Neural crest cell (in vitro differentiated cells): ENCODE data around the gene EIF4G3. TPM values are rescaled to one million over a fixed set of nuclear protein-coding genes. Genes with fewer than 3 reads are reported as not detected.
"Not testable (repeated sequence)": the region's sequence is repeated elsewhere in the genome, so short reads cannot be mapped to it uniquely, and the experiment has no call there.

ENCODE experiments used
- DNase-seq: peaks from one replicate; pipeline ENCODE4 v3.0.0; 2021; ENCODE audit warnings: low read depth, mixed read lengths, low spot score
- H3K27ac Mint-ChIP-seq: one replicate; pipeline ENCODE4 v1.8.0; 2021; ENCODE audit warnings: mild to moderate bottlenecking, mixed read lengths; ENCODE audit not compliant: unreplicated experiment
- H3K27me3 Mint-ChIP-seq: 2 replicates; pipeline ENCODE4 v1.8.0; 2021; ENCODE audit warnings: low read depth, mild to moderate bottlenecking, mixed read lengths
- H3K36me3 Mint-ChIP-seq: 2 replicates; pipeline ENCODE4 v1.8.0; 2021; ENCODE audit warnings: low read depth, mild to moderate bottlenecking, mixed read lengths
- H3K4me1 Mint-ChIP-seq: 2 replicates; pipeline ENCODE4 v1.8.0; 2021; ENCODE audit warnings: mixed read lengths
- H3K4me3 Mint-ChIP-seq: one replicate; pipeline ENCODE4 v1.8.0; 2021; ENCODE audit warnings: mild to moderate bottlenecking, mixed read lengths
- H3K9me3 Mint-ChIP-seq: 2 replicates; pipeline ENCODE4 v1.8.0; 2021; ENCODE audit warnings: mixed read lengths
- total RNA-seq: library from RNA; stranded (reverse); gene quantifications from 2 replicates; pipeline ENCODE4 v1.2.1, GENCODE V29; 2021
- TF ChIP-seq, protein P1 (sequence below): fragments of 200-600 bp; sonication (generic); conservative IDR thresholded peaks from 2 replicates; pipeline ENCODE4 v1.5.0; 2021; ENCODE audit warnings: antibody characterized with exemption, mild to moderate bottlenecking

EIF4G3 gene
- total RNA-seq, 1 donor from 2014 or later, result 97.5 TPM

DNA sequence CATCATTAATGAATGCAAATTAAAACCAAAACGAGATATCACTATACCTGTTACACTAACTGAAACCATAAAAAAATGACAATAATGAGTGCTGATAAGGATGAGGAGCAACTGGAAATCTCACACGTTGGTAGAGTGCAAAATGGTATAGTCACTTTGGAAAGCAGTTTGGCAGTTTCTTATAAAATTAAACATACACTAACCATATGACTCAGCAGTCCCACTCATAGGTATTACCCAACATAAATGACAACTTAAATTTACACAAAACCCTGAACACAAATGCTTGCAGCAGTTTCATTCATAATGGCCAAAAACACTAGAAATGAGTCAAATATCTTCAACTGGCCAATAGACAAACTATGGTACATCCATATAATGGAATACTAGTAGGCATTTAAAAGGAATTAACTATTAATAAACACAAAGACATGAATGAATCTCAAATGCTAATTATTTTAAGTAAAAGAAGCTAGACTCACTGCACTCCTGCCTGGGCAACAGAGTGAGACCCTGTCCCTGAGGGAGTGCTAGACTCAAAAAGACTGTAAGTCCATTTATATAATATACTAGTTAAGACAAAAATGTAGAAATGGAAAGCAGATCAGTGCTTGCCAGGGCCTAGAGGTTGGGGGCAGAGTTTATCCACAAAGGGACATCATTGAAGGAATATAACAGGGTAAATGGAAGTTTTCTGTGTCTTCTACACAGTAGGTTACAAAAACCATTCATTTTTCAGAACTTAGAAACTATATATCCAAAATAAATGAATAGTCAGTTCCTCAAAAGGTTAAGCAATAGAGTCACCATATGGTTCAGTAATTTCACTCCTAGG lies 77.4 kb downstream of the EIF4G3 start:
- H3K36me3 Mint-ChIP-seq, result peaks cover 20% of the 10 kb centered on the region

DNA sequence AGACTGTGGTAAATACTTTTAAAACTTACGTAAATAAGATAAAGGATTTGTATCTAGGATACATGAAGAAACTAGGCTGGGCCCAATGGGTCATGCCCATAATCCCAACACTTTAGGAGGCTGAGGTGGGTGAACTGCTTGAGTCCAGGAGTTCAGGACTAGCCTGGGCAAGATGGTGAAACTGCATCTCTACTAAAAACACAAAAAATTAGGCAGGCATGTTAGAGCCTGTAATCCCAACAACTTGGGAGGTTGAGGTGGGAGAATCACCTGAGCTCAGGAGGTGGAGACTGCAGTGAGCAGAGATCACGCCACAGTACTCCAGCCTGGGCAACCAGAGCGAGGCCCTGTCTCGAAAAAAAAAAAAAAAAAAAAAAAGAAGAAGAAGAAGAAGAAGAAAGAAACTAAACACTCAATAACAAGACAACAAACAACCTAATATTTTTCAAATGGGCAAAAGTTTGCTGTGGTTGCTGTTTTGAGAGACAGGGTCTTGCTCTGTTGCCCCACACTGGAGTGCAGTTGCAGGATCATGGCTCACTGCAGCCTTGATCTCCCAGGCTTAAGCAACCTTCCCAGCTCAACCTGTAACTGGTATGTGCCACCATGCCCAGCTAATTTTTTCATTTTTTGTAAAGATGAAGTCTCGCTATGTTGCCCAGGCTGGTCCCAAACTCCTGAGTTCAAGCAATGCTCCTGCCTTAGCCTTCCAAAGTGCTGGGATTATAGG lies 78.3 kb downstream of the EIF4G3 start:
- Mint-ChIP-seq H3K4me3 (no peak overlapping the region), H3K9me3 (peaks cover 8% of the 10 kb centered on the region), H3K27ac (peak overlapping the region; percentile 54), H3K4me1 (peaks cover 6% of the 10 kb centered on the region), H3K27me3 (no peaks in the 10 kb centered on the region), H3K36me3 (peaks cover 25% of the 10 kb centered on the region)
- DNase-seq, result no peak
- TF ChIP-seq, protein P1, sequence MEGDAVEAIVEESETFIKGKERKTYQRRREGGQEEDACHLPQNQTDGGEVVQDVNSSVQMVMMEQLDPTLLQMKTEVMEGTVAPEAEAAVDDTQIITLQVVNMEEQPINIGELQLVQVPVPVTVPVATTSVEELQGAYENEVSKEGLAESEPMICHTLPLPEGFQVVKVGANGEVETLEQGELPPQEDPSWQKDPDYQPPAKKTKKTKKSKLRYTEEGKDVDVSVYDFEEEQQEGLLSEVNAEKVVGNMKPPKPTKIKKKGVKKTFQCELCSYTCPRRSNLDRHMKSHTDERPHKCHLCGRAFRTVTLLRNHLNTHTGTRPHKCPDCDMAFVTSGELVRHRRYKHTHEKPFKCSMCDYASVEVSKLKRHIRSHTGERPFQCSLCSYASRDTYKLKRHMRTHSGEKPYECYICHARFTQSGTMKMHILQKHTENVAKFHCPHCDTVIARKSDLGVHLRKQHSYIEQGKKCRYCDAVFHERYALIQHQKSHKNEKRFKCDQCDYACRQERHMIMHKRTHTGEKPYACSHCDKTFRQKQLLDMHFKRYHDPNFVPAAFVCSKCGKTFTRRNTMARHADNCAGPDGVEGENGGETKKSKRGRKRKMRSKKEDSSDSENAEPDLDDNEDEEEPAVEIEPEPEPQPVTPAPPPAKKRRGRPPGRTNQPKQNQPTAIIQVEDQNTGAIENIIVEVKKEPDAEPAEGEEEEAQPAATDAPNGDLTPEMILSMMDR, result no peak

More for the DNA sequence above, 77.4 kb downstream of the EIF4G3 start:
- peaks cover 6% of the 10 kb centered on the region for H3K4me1 Mint-ChIP-seq
- peaks cover 8% of the 10 kb centered on the region for H3K9me3 Mint-ChIP-seq
- no peak for DNase-seq
- H3K27me3 Mint-ChIP-seq, result no peaks in the 10 kb centered on the region
- no peak overlapping the region for H3K27ac Mint-ChIP-seq
- TF ChIP-seq, protein P1, result no peak
- no peak overlapping the region for H3K4me3 Mint-ChIP-seq

DNA sequence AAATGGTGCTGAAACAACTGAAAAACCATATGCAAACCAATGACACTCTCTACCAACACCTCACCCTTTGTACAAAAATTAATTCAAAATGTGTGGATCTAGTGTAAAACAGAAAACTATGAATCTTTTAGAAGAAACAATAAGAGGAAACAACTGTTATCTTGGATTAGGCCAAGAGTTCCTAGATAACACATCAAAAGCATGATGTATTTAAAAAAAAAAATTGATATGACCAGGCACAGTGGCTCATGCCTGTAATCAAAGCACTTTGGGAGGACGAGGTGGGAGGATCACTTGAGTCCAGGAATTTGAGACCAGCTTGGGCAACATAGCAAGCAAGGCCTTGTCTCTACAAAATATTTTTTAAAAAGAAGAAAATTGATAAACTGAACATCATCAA lies 79.0 kb downstream of the EIF4G3 start:
- TF ChIP-seq, protein P1, result no peak
- H3K36me3 Mint-ChIP-seq, result peaks cover 31% of the 10 kb centered on the region

DNA sequence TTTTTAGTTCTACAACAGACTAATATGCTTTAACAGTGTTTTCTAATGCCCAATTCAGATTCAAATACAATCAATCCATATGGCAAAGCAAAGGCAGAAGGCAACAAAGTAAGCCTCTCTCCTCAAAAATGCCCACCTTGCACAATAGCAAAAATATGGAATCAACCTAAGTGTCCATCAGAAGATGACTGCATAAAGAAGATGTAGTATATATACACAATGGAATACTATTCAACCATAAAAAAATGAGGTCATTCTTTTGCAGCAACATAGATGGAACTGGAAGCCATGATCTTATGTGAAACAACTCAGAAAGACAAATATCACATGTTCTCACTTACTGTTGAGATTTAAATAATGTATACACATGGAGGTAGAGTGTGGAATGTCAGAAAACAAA lies 80.7 kb downstream of the EIF4G3 start:
- no peak for DNase-seq
- Mint-ChIP-seq H3K9me3 (peaks cover 8% of the 10 kb centered on the region), H3K27ac (no peak overlapping the region), H3K4me1 (peaks cover 10% of the 10 kb centered on the region), H3K4me3 (no peak overlapping the region), H3K36me3 (peaks cover 36% of the 10 kb centered on the region), H3K27me3 (no peaks in the 10 kb centered on the region)
- TF ChIP-seq, protein P1, result no peak

More for the DNA sequence above, 79.0 kb downstream of the EIF4G3 start:
- H3K27ac Mint-ChIP-seq, result no peak overlapping the region
- no peaks in the 10 kb centered on the region for H3K27me3 Mint-ChIP-seq
- peaks cover 6% of the 10 kb centered on the region for H3K4me1 Mint-ChIP-seq
- H3K9me3 Mint-ChIP-seq, result peaks cover 8% of the 10 kb centered on the region
- H3K4me3 Mint-ChIP-seq, result no peak overlapping the region
- no peak for DNase-seq

DNA sequence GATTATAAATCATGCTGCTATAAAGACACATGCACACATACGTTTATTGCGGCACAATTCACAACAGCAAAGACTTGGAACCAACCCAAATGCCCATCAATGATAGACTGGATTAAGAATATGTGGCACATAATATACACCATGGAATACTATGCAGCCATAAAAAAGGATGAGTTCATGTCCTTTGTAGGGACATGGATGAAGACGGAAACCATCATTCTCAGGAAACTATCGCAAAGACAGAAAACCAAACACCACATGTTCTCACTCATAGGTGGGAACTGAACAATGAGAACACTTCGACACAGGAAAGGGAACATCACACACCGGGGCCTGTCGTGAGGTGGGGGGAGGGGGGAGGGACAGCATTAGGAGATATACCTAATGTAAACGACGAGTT lies 82.4 kb downstream of the EIF4G3 start:
- H3K4me3 Mint-ChIP-seq, H3K27me3 Mint-ChIP-seq, DNase-seq, H3K4me1 Mint-ChIP-seq, H3K27ac Mint-ChIP-seq, H3K9me3 Mint-ChIP-seq: not testable (repeated sequence)
- H3K36me3 Mint-ChIP-seq, result peaks cover 27% of the 10 kb centered on the region

DNA sequence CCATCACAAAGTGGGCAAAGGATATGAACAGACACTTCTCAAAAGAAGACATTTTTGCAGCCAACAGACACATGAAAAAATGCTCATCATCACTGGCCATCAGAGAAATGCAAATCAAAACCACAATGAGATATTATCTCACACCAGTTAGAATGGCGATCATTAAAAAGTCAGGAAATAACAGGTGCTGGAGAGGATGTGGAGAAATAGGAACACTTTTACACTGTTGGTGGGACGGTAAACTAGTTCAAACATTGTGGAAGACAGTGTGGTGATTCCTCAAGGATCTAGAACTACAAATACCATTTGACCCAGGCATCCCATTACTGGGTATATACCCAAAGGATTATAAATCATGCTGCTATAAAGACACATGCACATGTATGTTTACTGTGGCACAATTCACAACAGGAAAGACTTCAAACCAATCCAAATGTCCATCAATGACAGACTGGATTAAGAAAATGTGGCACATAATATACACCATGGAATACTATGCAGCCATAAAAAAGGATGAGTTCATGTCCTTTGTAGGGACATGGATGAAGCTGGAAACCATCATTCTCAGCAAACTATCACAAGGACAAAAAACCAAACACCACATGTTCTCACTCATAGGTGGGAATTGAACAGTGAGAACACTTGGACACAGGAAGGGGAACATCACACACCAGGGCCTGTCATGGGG lies 83.3 kb downstream of the EIF4G3 start:
- Mint-ChIP-seq H3K36me3 (peaks cover 24% of the 10 kb centered on the region), H3K27ac (peak overlapping the region; percentile 19)
- not testable (repeated sequence) for H3K4me3 Mint-ChIP-seq, DNase-seq, H3K4me1 Mint-ChIP-seq, H3K27me3 Mint-ChIP-seq, H3K9me3 Mint-ChIP-seq

DNA sequence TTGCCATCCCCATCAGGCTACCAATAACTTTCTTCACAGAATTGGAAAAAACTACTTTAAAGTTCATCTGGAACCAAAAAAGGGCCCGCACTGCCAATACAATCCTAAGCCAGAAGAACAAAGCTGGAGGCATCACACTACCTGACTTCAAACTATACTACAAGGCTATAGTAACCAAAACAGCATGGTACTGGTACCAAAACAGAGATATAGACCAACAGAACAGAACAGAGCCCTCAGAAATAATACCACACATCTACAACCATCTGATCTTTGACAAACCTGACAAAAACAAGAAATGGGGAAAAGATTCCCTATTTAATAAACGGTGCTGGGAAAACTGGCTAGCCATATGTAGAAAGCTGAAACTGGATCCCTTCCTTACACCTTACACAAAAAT lies 84.2 kb downstream of the EIF4G3 start:
- not testable (repeated sequence) for H3K4me1 Mint-ChIP-seq, H3K27me3 Mint-ChIP-seq, H3K27ac Mint-ChIP-seq, DNase-seq, H3K9me3 Mint-ChIP-seq, H3K4me3 Mint-ChIP-seq
- peaks cover 24% of the 10 kb centered on the region for H3K36me3 Mint-ChIP-seq

DNA sequence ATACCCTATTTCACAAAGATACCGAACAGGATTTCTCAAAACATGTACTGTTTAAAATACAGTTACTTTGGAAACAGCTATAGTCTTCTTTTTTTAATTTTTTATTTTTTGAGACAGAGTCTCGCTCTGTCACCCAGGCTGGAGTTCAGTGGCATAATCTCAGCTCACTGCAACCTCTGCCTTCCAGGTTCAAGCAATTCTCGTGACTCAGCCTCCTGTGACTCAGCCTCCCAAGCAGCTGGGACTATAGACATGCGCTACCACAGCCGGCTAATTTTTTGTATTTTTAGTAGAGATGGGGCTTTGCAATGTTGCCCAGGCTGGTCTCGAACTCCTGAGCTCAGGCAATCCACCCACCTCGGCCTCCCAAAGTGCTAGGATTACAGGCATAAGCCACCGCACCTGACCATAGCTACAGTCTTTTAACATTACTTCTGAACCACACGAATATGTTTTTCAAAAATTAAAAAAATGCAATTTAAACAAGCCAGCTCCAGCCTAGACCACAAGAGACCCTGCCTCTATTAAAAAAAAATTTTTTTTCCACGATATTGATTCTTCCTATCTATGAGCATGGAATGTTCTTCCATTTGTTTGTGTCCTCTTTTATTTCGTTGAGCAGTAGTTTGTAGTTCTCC lies 85.5 kb downstream of the EIF4G3 start:
- not testable (repeated sequence) for H3K4me3 Mint-ChIP-seq, H3K4me1 Mint-ChIP-seq, DNase-seq, H3K27ac Mint-ChIP-seq, H3K27me3 Mint-ChIP-seq, H3K9me3 Mint-ChIP-seq
- peaks cover 27% of the 10 kb centered on the region for H3K36me3 Mint-ChIP-seq
